Neural cell (in vitro differentiated cells): ENCODE data around the gene TEKT5. TPM values are rescaled to one million over a fixed set of nuclear protein-coding genes. Genes with fewer than 3 reads are reported as not detected.

ENCODE experiments used
- H2AFZ ChIP-seq: fragments of 200-600, 300-800 bp; sonication (generic), shearing (Covaris generic); 2 replicates; pipeline ENCODE4 v1.6.0; 2014; ENCODE audit warnings: low read depth, mild to moderate bottlenecking, antibody characterized with exemption, low read length, moderate library complexity
- H3F3A ChIP-seq: fragments of 200-600 bp; shearing (Covaris generic); 2 replicates; pipeline ENCODE4 v1.6.1; 2016; ENCODE audit warnings: mild to moderate bottlenecking, moderate library complexity, mixed read lengths, antibody characterized with exemption, low read length; ENCODE audit not compliant: insufficient read depth, poor library complexity, severe bottlenecking
- H3K27ac ChIP-seq: fragments of 200-600, 300-800 bp; sonication (generic), shearing (Covaris generic); 2 replicates; pipeline ENCODE4 v1.5.1; 2014; ENCODE audit warnings: mild to moderate bottlenecking, low read length, moderate library complexity
- H3K27me3 ChIP-seq: fragments of 300-800, 200-600 bp; sonication (generic), shearing (Covaris generic); 2 replicates; pipeline ENCODE4 v1.6.0; 2014; ENCODE audit warnings: mild to moderate bottlenecking, low read depth, low read length, moderate library complexity; ENCODE audit not compliant: insufficient read depth
- H3K36me3 ChIP-seq: fragments of 300-800, 200-600 bp; sonication (generic), shearing (Covaris generic); 2 replicates; pipeline ENCODE4 v1.5.1; 2014; ENCODE audit warnings: mild to moderate bottlenecking, antibody characterized with exemption, low read length, moderate library complexity; ENCODE audit not compliant: insufficient read depth
- H3K4me2 ChIP-seq: fragments of 300-800, 200-600 bp; sonication (generic), shearing (Covaris generic); 2 replicates; pipeline ENCODE4 v1.6.0; 2014; ENCODE audit warnings: mild to moderate bottlenecking, low read length
- H3K4me3 ChIP-seq: fragments of 300-800, 200-600 bp; sonication (generic), shearing (Covaris generic); 2 replicates; pipeline ENCODE4 v1.5.1; 2014; ENCODE audit warnings: mild to moderate bottlenecking, low read length, moderate library complexity
- H3K79me2 ChIP-seq: fragments of 200-600 bp; shearing (Covaris generic); replicated peaks from 2 replicates; pipeline ENCODE4 v1.6.0; 2014; ENCODE audit warnings: mild to moderate bottlenecking, low read length, moderate library complexity; ENCODE audit not compliant: insufficient read depth
- H3K9ac ChIP-seq: fragments of 300-800, 200-600 bp; sonication (generic), shearing (Covaris generic); 2 replicates; pipeline ENCODE4 v1.6.1; 2016; ENCODE audit warnings: mild to moderate bottlenecking, low read length, mixed read lengths
- H3K9me2 ChIP-seq: fragments of 200-600 bp; shearing (Covaris generic); 2 replicates; pipeline ENCODE4 v1.6.1; 2016; ENCODE audit warnings: mild to moderate bottlenecking, low read length, mixed read lengths; ENCODE audit not compliant: insufficient read depth
- H3K9me3 ChIP-seq: fragments of 200-600, 300-800 bp; sonication (generic), shearing (Covaris generic); 2 replicates; pipeline ENCODE4 v1.6.1; 2016; ENCODE audit warnings: mild to moderate bottlenecking, mixed run types, low read length, moderate library complexity, mixed read lengths
- H4K20me1 ChIP-seq: fragments of 200-600 bp; shearing (Covaris generic); 2 replicates; pipeline ENCODE4 v1.6.1; 2016; ENCODE audit warnings: mild to moderate bottlenecking, mixed run types; ENCODE audit not compliant: insufficient read depth
- EP300 ChIP-seq: fragments of 450-650 bp; conservative IDR thresholded peaks from 2 replicates; pipeline ENCODE4 v1.6.1; 2014; ENCODE audit warnings: antibody characterized with exemption, mild to moderate bottlenecking, moderate library complexity; ENCODE audit not compliant: poor library complexity, severe bottlenecking
- EZH2 ChIP-seq: fragments of 200-600, 300-800 bp; shearing (Covaris generic), sonication (generic); IDR thresholded peaks from 2 replicates; pipeline ENCODE4 v1.6.1; 2014; ENCODE audit warnings: antibody characterized with exemption, low read length, borderline replicate concordance, mild to moderate bottlenecking; ENCODE audit not compliant: insufficient read depth, poor library complexity, severe bottlenecking
- MXI1 ChIP-seq: fragments of 450-650 bp; conservative IDR thresholded peaks from 2 replicates; pipeline ENCODE4 v1.6.1; 2014; ENCODE audit warnings: antibody characterized with exemption, mild to moderate bottlenecking; ENCODE audit not compliant: poor library complexity, severe bottlenecking
- POLR2AphosphoS5 ChIP-seq: IDR thresholded peaks from 2 replicates; pipeline ENCODE4 v1.6.1; 2012
- RAD21 ChIP-seq: fragments of 450-650 bp; conservative IDR thresholded peaks from 2 replicates; pipeline ENCODE4 v1.6.1; 2014; ENCODE audit warnings: antibody characterized with exemption, mild to moderate bottlenecking, moderate library complexity
- SMC3 ChIP-seq: fragments of 450-650 bp; conservative IDR thresholded peaks from 2 replicates; pipeline ENCODE4 v1.6.1; 2014; ENCODE audit warnings: antibody characterized with exemption, mild to moderate bottlenecking, moderate library complexity; ENCODE audit not compliant: poor library complexity
- TAF1 ChIP-seq: IDR thresholded peaks from 2 replicates; pipeline ENCODE4 v1.6.1; 2012; ENCODE audit warnings: low read depth
- polyA plus RNA-seq: library from polyadenylated mRNA; depleted of rRNA; stranded (reverse); fragments of >200 nt; gene quantifications from 2 replicates; pipeline ENCODE4 v1.2.3, GENCODE V29; 2014
- TF ChIP-seq, protein P1 (sequence below): IDR thresholded peaks from 2 replicates; pipeline ENCODE4 v1.6.1; 2012; ENCODE audit warnings: borderline replicate concordance
- TF ChIP-seq, protein P2 (sequence below): fragments of 450-650 bp; IDR thresholded peaks from 2 replicates; pipeline ENCODE4 v1.5.1; 2014; ENCODE audit warnings: antibody characterized with exemption, mild to moderate bottlenecking, moderate library complexity; ENCODE audit not compliant: poor library complexity, severe bottlenecking

Gene TEKT5
- polyA plus RNA-seq, 1 donor from 2014 or later = not detected

DNA sequence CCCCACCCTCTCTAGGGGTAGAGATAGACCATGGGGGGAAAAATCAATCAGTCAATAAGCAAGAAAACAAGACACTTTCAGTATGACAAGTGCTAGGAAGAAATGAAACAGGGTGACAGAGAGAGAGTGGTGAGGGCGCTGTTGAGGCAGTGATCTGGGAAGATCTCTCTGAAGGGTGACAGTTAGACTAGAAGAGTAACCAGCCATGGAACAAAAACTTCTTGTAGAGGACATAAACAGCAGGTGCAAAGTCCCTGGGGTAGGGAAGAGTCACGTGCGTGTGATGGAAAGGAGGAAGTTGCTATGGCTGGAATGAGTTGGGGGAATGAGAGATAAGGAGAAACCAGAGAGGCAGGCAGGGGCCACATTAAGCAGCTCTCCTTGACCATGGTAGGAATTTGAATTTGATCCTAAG lies 97.5 kb downstream of the TEKT5 start:
- H3F3A ChIP-seq = no peaks in the 10 kb centered on the region
- no peak overlapping the region for H3K9ac ChIP-seq
- H3K4me2 ChIP-seq = no peak overlapping the region
- H3K79me2 ChIP-seq = no peaks in the 10 kb centered on the region
- TF ChIP-seq POLR2AphosphoS5 = no peak
- TF ChIP-seq EZH2 = no peak
- TF ChIP-seq SMC3 = no peak
- H3K27ac ChIP-seq = no peak overlapping the region
- no peaks in the 10 kb centered on the region for H3K9me3 ChIP-seq
- no peaks in the 10 kb centered on the region for H3K27me3 ChIP-seq
- no peaks in the 10 kb centered on the region for H4K20me1 ChIP-seq
- no peaks in the 10 kb centered on the region for H3K9me2 ChIP-seq
- no peak overlapping the region for H3K4me3 ChIP-seq
- no peak overlapping the region for H2AFZ ChIP-seq
- H3K36me3 ChIP-seq = no peaks in the 10 kb centered on the region

DNA sequence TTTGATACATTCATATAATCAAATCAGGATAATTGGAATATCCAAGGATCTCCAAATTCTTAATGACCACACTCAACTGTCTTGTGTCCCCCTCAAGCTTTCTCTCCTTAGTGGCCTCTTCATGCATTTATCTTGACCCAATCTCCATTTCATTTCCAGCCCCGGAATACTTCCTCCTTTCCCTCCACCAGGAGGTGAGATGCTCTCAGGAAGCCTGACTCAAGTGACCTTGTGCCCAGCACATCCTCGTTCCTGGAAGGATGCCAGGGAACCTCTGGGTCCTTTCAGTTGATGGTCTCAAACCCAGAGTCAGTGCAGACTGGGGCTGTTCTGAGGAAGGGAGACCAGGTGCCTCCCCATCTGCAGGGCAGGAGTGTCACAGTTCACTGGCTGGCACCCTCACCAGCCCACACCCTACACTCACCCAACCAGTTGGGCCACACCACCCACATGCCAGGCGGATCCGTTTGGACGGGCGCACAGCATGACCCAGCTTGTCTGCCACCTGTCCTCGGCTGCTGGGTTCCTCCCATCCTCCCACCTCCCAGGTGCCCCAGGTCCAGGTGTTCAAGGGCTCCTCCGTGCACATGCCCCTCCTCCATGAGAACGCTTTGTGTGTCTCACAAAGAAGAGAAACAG lies 100.3 kb downstream of the TEKT5 start:
- H3K27ac ChIP-seq = no peak overlapping the region
- TF ChIP-seq POLR2AphosphoS5 = no peak
- TF ChIP-seq TAF1 = no peak
- TF ChIP-seq RAD21 = no peak
- no peak for TF ChIP-seq EZH2
- TF ChIP-seq MXI1 = no peak
- TF ChIP-seq, protein P1, sequence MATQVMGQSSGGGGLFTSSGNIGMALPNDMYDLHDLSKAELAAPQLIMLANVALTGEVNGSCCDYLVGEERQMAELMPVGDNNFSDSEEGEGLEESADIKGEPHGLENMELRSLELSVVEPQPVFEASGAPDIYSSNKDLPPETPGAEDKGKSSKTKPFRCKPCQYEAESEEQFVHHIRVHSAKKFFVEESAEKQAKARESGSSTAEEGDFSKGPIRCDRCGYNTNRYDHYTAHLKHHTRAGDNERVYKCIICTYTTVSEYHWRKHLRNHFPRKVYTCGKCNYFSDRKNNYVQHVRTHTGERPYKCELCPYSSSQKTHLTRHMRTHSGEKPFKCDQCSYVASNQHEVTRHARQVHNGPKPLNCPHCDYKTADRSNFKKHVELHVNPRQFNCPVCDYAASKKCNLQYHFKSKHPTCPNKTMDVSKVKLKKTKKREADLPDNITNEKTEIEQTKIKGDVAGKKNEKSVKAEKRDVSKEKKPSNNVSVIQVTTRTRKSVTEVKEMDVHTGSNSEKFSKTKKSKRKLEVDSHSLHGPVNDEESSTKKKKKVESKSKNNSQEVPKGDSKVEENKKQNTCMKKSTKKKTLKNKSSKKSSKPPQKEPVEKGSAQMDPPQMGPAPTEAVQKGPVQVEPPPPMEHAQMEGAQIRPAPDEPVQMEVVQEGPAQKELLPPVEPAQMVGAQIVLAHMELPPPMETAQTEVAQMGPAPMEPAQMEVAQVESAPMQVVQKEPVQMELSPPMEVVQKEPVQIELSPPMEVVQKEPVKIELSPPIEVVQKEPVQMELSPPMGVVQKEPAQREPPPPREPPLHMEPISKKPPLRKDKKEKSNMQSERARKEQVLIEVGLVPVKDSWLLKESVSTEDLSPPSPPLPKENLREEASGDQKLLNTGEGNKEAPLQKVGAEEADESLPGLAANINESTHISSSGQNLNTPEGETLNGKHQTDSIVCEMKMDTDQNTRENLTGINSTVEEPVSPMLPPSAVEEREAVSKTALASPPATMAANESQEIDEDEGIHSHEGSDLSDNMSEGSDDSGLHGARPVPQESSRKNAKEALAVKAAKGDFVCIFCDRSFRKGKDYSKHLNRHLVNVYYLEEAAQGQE = no peak
- TF ChIP-seq EP300 = no peak
- TF ChIP-seq SMC3 = no peak
- TF ChIP-seq, protein P2, sequence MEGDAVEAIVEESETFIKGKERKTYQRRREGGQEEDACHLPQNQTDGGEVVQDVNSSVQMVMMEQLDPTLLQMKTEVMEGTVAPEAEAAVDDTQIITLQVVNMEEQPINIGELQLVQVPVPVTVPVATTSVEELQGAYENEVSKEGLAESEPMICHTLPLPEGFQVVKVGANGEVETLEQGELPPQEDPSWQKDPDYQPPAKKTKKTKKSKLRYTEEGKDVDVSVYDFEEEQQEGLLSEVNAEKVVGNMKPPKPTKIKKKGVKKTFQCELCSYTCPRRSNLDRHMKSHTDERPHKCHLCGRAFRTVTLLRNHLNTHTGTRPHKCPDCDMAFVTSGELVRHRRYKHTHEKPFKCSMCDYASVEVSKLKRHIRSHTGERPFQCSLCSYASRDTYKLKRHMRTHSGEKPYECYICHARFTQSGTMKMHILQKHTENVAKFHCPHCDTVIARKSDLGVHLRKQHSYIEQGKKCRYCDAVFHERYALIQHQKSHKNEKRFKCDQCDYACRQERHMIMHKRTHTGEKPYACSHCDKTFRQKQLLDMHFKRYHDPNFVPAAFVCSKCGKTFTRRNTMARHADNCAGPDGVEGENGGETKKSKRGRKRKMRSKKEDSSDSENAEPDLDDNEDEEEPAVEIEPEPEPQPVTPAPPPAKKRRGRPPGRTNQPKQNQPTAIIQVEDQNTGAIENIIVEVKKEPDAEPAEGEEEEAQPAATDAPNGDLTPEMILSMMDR = no peak
- no peak overlapping the region for H3K4me3 ChIP-seq
- no peaks in the 10 kb centered on the region for H3K27me3 ChIP-seq
- H3K9me3 ChIP-seq = no peaks in the 10 kb centered on the region
- no peak overlapping the region for H2AFZ ChIP-seq
- no peaks in the 10 kb centered on the region for H3K9me2 ChIP-seq
- no peaks in the 10 kb centered on the region for H4K20me1 ChIP-seq
- H3K36me3 ChIP-seq = no peaks in the 10 kb centered on the region
- H3K79me2 ChIP-seq = no peaks in the 10 kb centered on the region
- H3K4me2 ChIP-seq = no peak overlapping the region
- H3F3A ChIP-seq = no peaks in the 10 kb centered on the region
- H3K9ac ChIP-seq = no peak overlapping the region
